DMS153 treated with DMSO at 0.1 percent for 48 hours (cell line): ENCODE data around the gene DPAGT1.
"Not testable (repeated sequence)": the region's sequence is repeated elsewhere in the genome, so short reads cannot be mapped to it uniquely, and the experiment has no call there.

ENCODE experiments used
- DNase-seq: peaks from one replicate; lab custom pipeline; 2025; ENCODE audit not compliant: unreplicated experiment; lab: John Stamatoyannopoulos, UW

DPAGT1 gene

GRCh38 chr11:119062779-119063178 lies 38.9 kb downstream of the DPAGT1 start:
- no peak for DNase-seq

GRCh38 chr11:119061256-119061655 lies 40.4 kb downstream of the DPAGT1 start:
- no peak for DNase-seq

- not testable (repeated sequence) for DNase-seq
Observed at GRCh38 chr11:119059128-119059527, 42.5 kb downstream of the DPAGT1 start.

- DNase-seq = peak; percentile 77
Observed at GRCh38 chr11:119057000-119057769, 44.5 kb downstream of the DPAGT1 start, which contains the start of gene HYOU1. Gene HYOU1 (minus strand): TSS chr11:119057205. CDS start chr11:119056160, 1,045 bp downstream.

- DNase-seq = no peak
Observed at GRCh38 chr11:119056421-119056999, 45.1 kb downstream of the DPAGT1 start.

- DNase-seq = no peak
Observed at GRCh38 chr11:119055901-119056300, 45.8 kb downstream of the DPAGT1 start.

- DNase-seq = no peak
Observed at GRCh38 chr11:119054418-119054817, 47.2 kb downstream of the DPAGT1 start.

- DNase-seq = no peak
Observed at GRCh38 chr11:119052163-119052814, 49.4 kb downstream of the DPAGT1 start.

- DNase-seq = no peak
Observed at GRCh38 chr11:119051440-119052162, 50.1 kb downstream of the DPAGT1 start.

- DNase-seq = no peak
Observed at GRCh38 chr11:119049081-119049480, 52.6 kb downstream of the DPAGT1 start.

- no peak for DNase-seq
Observed at GRCh38 chr11:119048644-119049043, 53.0 kb downstream of the DPAGT1 start.

- DNase-seq = no peak
Observed at GRCh38 chr11:119047205-119047604, 54.4 kb downstream of the DPAGT1 start.
